ENCODE data around the gene WDR70.

DNA sequence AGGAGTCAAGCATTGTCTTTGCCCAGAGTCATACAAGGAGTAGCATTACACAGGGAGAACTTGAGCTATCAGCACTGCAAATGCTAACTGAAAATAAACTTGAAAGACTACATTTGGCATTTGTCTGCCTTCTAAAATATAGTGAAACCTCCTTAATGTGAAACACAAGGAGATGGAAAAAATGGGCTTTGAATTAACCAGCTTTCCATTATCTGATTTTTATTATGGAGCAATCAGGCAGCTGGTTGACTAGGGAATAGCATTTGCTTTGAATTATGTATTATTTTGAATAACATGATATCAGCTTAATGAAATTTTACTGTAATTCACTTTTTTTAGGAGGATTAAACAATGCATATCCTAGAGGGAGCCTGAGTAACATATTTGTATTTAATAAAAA lies 329.9 kb downstream of the WDR70 start:
- no peak for TF ChIP-seq CTCF (conservative IDR thresholded peaks at IDR 0.05 in 1 of 2, IDR thresholded peaks at IDR 0.05 in 1 of 2; ENCODE audit: low read depth in 1 of 2, low read length in 2 of 2)
- no peak for TF ChIP-seq EZH2 (IDR thresholded peaks at IDR 0.05; ENCODE audit: low read length, missing control alignments)

All from fibroblast of lung (primary cell).